Urothelium cell line (cell line): Measurements from ENCODE around the gene IL17C.
A peak's percentile ranks its signal among the peaks of the same experiment; 100 is the strongest.

Experiments used
- DNase-seq: peaks from one replicate; pipeline ENCODE4 v3.0.0; 2011; ENCODE audit warnings: low spot score, mixed read lengths
- FAIRE-seq: peaks from 2 replicates; lab custom pipeline; 2011; peaks lifted over from hg19 to GRCh38; lab: Jason Lieb, UNC

The IL17C gene

GRCh38 chr16:88627531-88628411 is 10.6 kb upstream of the IL17C start:
- DNase-seq (no peak), FAIRE-seq (no peak)

DNA sequence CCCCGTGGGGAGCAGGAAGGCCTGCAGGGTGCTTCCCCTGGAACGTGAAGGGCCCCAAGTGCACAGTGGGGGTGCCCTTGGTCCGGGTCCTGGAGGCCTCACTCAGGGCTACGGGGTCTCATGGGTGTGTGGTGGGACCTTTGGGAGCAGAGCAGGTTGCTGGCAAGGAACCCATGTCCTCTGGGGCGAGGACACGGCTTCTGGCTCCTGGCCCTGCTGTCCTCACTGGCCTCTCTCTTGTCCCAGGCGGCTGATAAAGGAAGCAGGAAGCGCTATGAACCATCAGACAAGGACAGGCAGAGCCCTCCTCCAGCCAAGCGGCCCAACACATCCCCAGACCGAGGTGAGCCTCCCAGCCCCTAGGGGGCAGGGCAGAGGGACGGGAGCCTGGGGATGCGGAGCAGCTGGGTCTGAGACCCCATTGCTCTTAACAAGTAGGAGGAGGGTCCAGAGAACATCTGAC is 9.8 kb upstream of the IL17C start:
- FAIRE-seq (no peak), DNase-seq (peak; percentile 36)

DNA sequence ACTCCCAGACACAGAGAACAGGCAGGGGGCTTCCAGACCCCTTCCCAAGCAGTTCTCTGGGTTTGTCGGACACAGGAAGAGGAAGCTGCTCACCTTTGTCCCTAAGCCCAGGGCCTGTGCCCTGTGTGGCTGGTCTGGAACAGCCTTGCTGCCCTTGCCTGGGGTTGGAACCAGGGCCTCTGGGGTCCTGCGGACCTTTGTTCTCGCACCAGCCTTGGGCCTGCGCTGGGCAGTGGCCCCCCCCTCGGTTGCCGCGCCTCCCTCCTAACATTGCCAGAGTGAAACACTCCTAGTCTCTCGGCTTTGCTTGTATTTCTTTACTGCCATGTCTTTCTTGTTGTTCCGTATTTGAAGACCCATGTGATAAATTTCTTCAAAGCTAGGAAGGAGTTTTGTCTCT is 8.5 kb upstream of the IL17C start:
- DNase-seq (no peak), FAIRE-seq (no peak)

GRCh38 chr16:88630433-88630832 is 7.9 kb upstream of the IL17C start:
- FAIRE-seq: no peak
- DNase-seq: no peak

DNA sequence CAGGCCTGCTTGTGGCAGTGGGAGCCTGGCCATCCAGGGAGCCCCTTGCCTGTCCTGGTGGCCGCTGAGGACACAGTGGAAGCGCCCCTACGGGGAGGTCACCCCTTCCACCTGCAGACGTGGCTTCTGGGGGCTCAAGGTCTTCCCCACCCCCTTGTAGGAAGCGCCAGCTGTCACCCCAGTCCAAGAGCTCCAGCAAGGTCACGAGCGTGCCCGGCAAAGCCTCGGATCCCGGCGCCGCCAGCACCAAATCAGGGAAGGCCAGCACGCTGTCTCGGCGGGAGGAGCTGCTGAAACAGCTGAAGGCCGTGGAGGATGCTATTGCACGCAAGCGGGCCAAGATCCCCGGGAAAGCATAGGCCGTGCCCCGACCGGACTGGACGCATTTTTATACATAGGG is 7.4 kb upstream of the IL17C start:
- no peak for FAIRE-seq
- DNase-seq: no peak

DNA sequence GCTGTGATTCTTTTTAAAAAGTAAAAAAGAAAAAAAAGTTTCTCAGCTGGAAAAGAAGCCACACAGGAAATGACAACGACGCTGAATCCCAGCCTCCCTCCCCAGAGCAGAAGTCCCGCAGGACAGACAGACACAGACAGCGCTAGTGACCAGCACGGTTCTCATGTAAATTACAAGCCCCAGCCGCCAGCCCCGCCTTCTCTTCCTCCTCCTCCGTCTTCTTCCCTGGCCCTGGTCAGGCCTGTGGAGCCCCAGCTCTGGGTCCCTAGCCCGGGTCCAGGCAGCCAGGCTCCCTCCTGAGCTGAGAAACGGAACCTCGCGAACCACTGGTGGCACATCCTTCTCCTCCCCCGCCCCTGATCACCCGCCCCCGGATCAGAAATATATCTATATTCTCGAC is 7.0 kb upstream of the IL17C start:
- FAIRE-seq: no peak

GRCh38 chr16:88631920-88632586 is 6.3 kb upstream of the IL17C start:
- no peak for DNase-seq
- no peak for FAIRE-seq

More for the DNA sequence above, 7.0 kb upstream of the IL17C start:
- DNase-seq: no peak

DNA sequence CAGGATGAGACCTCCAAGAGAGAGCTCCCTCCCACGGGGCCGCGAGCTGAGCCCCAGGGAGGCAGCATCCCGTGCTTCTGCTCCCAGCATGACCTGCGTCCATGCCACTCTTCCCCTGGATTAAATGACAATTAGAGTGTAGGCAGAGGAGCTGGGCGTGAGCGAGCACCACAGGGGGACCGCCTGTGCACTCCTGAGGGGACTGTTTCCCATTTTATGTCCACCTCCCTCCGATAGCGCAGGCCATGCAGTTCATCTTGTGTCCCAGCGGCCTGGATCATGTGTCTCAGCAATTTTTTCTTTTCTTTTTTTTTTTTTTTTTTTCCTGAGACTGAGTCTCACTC is 5.8 kb upstream of the IL17C start:
- FAIRE-seq (no peak), DNase-seq (no peak)

DNA sequence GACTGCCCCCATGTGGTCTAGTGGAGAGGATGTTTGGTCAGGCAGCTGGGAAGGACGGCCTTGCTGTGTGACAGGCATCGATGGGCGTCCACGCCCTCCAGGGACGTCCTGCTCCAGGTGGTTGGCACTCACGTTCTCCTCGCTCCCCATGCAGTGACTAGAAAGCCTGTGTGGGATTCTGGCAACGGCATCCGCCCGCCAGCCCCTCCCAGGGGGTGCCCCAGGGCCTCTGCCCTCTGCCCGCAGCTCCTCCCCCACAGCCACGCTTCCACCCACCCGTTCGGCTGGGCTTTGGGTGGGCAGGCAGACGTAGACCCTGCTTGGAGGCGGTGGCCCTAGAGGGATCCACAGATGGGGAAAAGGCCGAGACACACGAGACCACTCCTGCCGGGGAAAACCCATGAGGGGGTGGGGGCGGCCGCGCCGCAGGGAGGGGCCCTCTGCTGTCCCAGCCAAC is 4.7 kb upstream of the IL17C start:
- DNase-seq (peak; percentile 25), FAIRE-seq (no peak)

DNA sequence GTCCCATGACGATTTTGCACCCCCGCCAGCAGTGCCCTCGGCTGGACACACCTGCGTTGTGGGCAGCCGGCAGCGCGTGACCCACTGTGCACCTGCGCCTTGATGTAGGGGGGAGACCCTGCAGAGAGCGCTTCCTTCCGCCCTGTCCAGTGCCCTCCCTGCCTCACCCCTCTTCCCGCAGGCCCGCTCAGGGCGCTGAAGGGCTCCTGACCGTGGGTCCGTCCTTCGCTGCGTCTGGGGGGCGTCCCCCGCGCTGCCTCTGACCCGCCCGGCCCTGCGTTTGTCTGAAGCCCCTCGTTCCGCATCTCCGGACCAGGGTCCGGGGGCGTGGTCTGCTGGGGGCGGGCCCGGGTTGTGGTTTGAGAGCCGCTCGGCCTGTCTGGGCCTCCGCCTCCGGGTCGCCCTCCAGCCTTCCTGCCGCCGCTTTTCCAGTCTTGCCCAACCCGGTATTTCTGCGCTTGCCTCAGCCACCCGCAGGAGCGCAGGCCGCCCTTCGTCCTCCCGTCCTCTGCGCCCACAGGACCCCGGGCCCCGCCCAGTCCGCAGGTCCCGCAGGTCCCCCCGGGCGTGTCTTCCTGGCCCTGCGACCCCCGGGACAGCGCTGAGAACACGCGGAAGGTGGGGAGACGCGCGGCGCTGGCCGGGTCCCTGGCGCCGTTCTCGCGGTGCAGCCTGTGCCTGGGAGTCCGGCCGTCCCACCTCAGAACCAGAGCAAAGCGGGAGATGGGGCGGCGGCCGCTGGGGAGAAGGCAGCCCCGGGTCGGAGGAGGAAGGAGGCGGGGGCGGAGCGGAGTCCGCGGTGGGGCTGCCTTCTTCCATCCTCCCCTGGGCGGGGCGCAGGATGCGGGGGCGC is 4.0 kb upstream of the IL17C start:
- DNase-seq (no peak), FAIRE-seq (no peak)

DNA sequence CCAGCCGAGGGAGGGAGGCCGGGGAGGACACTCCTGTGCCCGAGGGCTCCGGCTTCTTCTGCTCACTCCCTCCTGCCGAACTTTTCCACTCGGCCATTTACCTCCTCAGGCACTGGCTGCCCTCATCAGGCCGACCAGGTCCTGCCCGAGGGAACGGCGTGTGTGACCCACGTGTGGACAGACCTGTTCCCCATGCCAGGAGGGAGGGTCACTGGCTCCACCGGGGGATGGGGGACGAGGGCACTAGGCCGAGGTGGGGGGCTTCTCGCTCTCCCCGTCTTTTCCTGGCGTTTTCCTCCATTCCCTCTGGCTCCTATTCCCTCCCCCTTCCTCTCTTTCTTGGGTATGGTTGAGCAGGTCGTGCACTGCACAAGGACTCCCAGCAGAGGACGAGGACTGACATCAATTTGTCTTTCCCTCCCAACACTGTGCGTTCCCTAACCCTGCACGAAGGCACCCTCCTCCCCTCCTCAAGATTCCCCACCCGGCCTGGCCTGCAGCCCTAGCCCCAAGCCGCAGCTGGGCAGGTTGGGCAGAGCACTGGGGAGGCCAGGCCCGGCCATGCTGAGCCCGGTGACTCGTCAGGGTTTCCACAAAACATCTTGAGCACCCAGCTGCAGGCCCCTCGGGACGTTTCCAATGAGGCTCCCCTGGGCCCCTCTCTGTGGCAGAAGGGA is 3.2 kb upstream of the IL17C start:
- DNase-seq (no peak), FAIRE-seq (no peak)

- DNase-seq (no peak), FAIRE-seq (no peak)
Measured at GRCh38 chr16:88635671-88636319, 2.6 kb upstream of the IL17C start.

- DNase-seq: no peak
- FAIRE-seq: no peak
Measured at GRCh38 chr16:88636488-88637265, 1.7 kb upstream of the IL17C start.

DNA sequence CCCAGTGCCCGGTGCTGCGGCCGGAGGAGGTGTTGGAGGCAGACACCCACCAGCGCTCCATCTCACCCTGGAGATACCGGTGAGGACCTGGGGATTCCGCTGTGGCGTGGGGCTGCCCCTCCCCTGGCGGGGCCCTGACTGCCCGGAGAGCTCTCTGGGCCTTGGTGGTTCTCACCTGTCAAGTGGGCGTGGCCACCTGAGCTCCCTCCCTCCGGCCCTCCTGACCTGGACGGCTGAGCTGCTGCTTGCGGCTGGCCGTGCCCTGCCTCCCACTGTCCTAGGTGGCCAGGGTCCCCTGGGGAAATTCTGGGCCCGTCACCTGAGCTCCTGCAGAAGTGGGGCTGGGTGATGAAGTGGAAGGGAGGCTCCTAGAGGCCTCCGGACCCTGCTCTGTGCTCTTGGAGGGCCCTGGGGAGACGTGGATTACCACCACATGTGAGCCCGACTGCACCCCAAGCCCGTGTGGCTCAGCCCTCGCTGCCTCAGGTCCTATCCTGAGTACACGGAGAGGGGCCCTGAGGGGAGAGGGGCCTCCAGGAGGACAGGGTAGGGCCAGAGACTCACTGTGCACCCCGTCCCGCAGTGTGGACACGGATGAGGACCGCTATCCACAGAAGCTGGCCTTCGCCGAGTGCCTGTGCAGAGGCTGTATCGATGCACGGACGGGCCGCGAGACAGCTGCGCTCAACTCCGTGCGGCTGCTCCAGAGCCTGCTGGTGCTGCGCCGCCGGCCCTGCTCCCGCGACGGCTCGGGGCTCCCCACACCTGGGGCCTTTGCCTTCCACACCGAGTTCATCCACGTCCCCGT is 1.1 kb downstream of the IL17C start:
- no peak for DNase-seq
- FAIRE-seq: no peak

GRCh38 chr16:88640039-88640495 is 1.7 kb downstream of the IL17C start:
- FAIRE-seq (no peak), DNase-seq (no peak)

DNA sequence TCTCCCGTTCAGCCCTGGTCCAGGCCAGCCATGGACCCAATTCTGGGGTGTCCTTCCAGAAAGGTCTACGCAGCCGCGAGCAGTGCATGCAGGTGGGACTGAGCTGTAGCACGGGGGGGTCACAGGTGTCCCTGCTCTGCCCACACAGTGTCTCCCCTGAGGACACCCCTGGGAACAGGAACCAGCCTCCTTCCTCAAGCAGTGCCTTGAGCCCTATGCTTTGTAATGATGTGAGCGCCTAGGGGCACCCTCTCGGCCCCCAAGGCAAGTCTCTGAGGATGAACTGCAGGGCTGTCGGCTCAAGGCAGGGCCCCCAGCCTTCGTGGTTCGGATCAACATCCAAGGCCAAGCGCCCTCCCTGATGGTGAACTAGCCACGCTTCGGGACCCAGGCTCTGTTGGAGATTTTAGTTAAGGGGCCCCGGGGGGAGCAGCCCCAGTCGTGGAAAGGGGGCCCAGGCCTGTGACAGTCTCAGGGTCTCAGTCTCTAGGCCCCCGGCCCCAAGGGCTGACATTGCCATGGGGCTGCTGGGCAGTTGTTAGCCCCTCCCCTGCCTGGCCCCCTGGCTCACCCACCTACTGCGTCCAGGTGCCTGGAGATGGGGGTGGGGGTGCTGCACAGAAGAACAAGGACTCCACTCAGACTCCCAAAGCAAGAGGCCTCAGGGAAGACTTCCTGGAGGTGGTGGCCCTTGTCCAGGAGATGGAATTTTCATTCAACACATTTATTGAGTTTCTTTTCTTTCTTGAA is 2.3 kb downstream of the IL17C start:
- DNase-seq: no peak

DNA sequence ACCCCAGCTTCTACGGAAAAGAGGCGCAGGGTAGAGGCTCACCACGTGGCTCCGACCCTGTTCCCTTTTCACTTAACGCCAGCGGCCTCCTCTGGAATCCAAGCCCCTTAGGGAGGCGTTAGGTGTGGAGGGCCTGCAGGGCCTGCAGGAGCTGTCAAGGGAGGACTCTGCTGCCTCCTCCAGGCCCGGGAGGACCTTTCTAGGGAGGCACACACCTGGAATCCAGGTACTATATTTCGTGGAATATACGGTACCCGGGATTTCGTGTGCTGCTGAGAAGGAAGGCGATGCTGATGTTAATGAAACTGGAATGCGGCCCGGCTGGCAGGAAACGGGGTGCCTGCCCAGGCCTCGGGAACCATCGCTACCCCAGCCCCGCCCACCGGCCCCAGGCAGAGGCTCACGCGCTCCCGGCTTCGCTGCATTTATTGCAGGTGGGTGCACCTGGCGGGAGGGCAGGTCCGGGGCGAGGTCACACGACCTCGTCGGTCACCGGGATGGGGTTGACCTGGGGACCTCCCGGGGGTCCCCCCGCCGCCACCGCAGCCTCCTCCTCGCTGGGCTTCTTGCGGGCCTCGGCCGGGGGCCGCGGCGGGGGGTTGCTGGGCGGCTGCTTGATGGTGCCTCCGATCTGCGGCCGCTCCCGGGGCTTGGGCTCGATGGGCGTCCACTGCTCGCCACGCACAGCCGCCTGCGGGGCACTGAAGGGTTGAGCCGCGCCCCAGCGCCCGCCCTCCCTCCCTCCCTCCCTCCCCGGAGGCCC is 4.7 kb downstream of the IL17C start:
- FAIRE-seq: no peak

More for the DNA sequence above, 2.3 kb downstream of the IL17C start:
- no peak for FAIRE-seq

More for the DNA sequence above, 4.7 kb downstream of the IL17C start:
- no peak for DNase-seq
